Lung (tissue), 12 donors: ENCODE measurements around the gene DDX53. TPM values are rescaled to one million over a fixed set of nuclear protein-coding genes. Genes with fewer than 3 reads are reported as not detected.

Experiments used
- ATAC-seq: fragments of 200-7000 bp; cut with Tn5 transposase; one replicate; pipeline ENCODE4 v1.9.1; 2020; ENCODE audit warnings: moderate number of reproducible peaks; ENCODE audit not compliant: insufficient read depth, low FRiP score
- DNase-seq, 3 donors: peaks; one replicate each; pipeline ENCODE4 v3.0.0-alpha.2; 2013 to 2017
- H3K27ac ChIP-seq, 2 donors: one replicate each; pipeline ENCODE4 v1.5.1; 2013; ENCODE audit warnings: mild to moderate bottlenecking in 2 of 2, moderate library complexity in 2 of 2, control low read depth in 1 of 2, inconsistent platforms in 1 of 2, low read depth in 1 of 2, low read length in 1 of 2
- H3K27me3 ChIP-seq, 3 donors: one replicate each; pipeline ENCODE4 v1.5.1; 2013; ENCODE audit warnings: low read length in 2 of 3; ENCODE audit not compliant: control insufficient read depth in 3 of 3, insufficient read depth in 3 of 3
- H3K36me3 ChIP-seq, 4 donors: one replicate each; pipeline ENCODE4 v1.5.1; 2013; ENCODE audit warnings: low read length in 4 of 4, mild to moderate bottlenecking in 1 of 4, moderate library complexity in 1 of 4; ENCODE audit not compliant: control insufficient read depth in 4 of 4, insufficient read depth in 4 of 4
- H3K4me1 ChIP-seq, 5 donors: one replicate each; pipeline ENCODE4 v1.5.1; 2013; ENCODE audit warnings: low read length in 5 of 5, mild to moderate bottlenecking in 2 of 5, moderate library complexity in 1 of 5; ENCODE audit not compliant: control insufficient read depth in 5 of 5, insufficient read depth in 5 of 5
- H3K4me3 ChIP-seq: one replicate; pipeline ENCODE4 v1.5.1; 2013; ENCODE audit warnings: mild to moderate bottlenecking, control low read depth, moderate library complexity
- H3K9ac ChIP-seq, 2 donors: one replicate each; pipeline ENCODE4 v1.5.1; 2013; ENCODE audit warnings: low read length in 2 of 2, control low read depth in 1 of 2; ENCODE audit not compliant: insufficient read depth in 1 of 2
- H3K9me3 ChIP-seq, 4 donors: one replicate each; pipeline ENCODE4 v1.5.1; 2013; ENCODE audit warnings: low read length in 3 of 4, mild to moderate bottlenecking in 1 of 4, moderate library complexity in 1 of 4; ENCODE audit not compliant: control insufficient read depth in 4 of 4, insufficient read depth in 3 of 4
- CTCF ChIP-seq: IDR thresholded peaks from 2 replicates; pipeline ENCODE4 v1.5.1; 2012; ENCODE audit warnings: mild to moderate bottlenecking; ENCODE audit errors: control extremely low read depth, extremely low read depth
- WGBS, 2 donors: extraction: QIAGEN DNeasy Blood & Tissue Kit; methylation state at CpG; one replicate each; pipeline ENCODE4 v1.1.7; 2013; 5-methylcytosine and 5-hydroxymethylcytosine counted together
- polyA plus RNA-seq, 2 donors: library from polyadenylated mRNA; stranded (reverse); fragments of 200-250 nt; gene quantifications; one replicate each; pipeline ENCODE4 v1.2.1, GENCODE V29; 2013
- total RNA-seq, 2 donors: library from RNA; depleted of rRNA in 1 of 2; stranded (reverse); fragments of >200 nt in 1 of 2; gene quantifications; one replicate each; pipeline ENCODE4 v1.2.1, GENCODE V29; 2014 to 2021
- donor health status: control.
- donor health status: control.
- donor health status: Bipolar disorder and iron deficiency.
- donor health status: healthy.
- donor health status: DM: yes; HTN: yes; CAD: no.

The DDX53 gene
- total and polyA plus RNA-seq, 4 donors, result not detected

GRCh38 chrX:23003116-23003515 lies 3.4 kb downstream of the DDX53 start:
- Histone ChIP-seq H3K9me3 (peaks cover 0 to 2% (median 0%) of the 10 kb centered on the region in 4 donors), H3K9ac (no peak overlapping the region), H3K27ac (no peak overlapping the region), H3K27me3 (peaks cover 0 to 4% (median 0%) of the 10 kb centered on the region in 3 donors), H3K36me3 (no peaks in the 10 kb centered on the region), H3K4me1 (no peaks in the 10 kb centered on the region), H3K4me3 (no peak overlapping the region)
- DNase-seq (no peak), ATAC-seq (no peak)
- no peak for TF ChIP-seq CTCF
- 61 to 78% methylated on average over 2 of the region's 2 CpGs for WGBS, 2 donors

GRCh38 chrX:23008431-23009099 lies 8.8 kb downstream of the DDX53 start:
- H3K9me3 ChIP-seq, result peaks cover 0 to 2% (median 0%) of the 10 kb centered on the region in 4 donors
- WGBS, 2 donors, result 56 to 67% methylated on average over 1 of the region's 1 CpG
- H3K4me1 ChIP-seq, result peaks cover 0 to 7% (median 0%) of the 10 kb centered on the region in 5 donors
- DNase-seq, result peak in 2 of 3 donors; percentile 2 to 27
- peak; percentile 6 for TF ChIP-seq CTCF
- no peak overlapping the region for H3K4me3 ChIP-seq
- H3K9ac ChIP-seq, result no peak overlapping the region
- no peak for ATAC-seq
- peaks cover 0 to 2% (median 0%) of the 10 kb centered on the region in 3 donors for H3K27me3 ChIP-seq
- H3K27ac ChIP-seq, result no peak overlapping the region
- H3K36me3 ChIP-seq, result no peaks in the 10 kb centered on the region

GRCh38 chrX:23012162-23012561 lies 12.4 kb downstream of the DDX53 start:
- TF ChIP-seq CTCF, result no peak
- WGBS, 2 donors, result 9 to 49% methylated on average over 2 of the region's 2 CpGs
- Histone ChIP-seq H3K27me3 (peaks cover 0 to 3% (median 0%) of the 10 kb centered on the region in 3 donors), H3K4me1 (peaks cover 0 to 7% (median 0%) of the 10 kb centered on the region in 5 donors), H3K4me3 (no peak overlapping the region), H3K9me3 (no peaks in the 10 kb centered on the region), H3K9ac (no peak overlapping the region), H3K36me3 (no peaks in the 10 kb centered on the region), H3K27ac (no peak overlapping the region)
- DNase-seq (peak in 1 of 3 donors; percentile 3), ATAC-seq (no peak)
